Measurements from ENCODE around the gene MTHFD1L.

DNA sequence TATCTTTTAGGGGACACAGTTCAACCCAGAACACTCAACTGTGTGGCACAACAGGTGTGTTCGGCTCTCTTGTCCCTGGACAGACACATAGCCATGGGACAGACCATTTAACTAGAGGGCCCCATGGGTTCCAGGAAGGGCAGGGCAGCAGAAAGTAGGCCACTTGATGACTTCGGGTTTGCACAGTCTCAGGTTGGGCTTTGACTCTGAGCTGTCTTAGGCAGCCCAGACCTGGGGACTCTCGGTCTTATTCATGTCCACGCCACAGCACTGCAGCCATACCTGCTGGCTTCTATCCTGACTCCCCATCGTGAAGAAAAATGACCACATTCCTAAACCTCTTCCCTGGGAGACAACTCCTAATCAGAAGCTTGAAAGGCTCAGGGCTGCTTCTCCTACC, 228.2 kb downstream of the MTHFD1L start:
- TF ChIP-seq, protein P1, sequence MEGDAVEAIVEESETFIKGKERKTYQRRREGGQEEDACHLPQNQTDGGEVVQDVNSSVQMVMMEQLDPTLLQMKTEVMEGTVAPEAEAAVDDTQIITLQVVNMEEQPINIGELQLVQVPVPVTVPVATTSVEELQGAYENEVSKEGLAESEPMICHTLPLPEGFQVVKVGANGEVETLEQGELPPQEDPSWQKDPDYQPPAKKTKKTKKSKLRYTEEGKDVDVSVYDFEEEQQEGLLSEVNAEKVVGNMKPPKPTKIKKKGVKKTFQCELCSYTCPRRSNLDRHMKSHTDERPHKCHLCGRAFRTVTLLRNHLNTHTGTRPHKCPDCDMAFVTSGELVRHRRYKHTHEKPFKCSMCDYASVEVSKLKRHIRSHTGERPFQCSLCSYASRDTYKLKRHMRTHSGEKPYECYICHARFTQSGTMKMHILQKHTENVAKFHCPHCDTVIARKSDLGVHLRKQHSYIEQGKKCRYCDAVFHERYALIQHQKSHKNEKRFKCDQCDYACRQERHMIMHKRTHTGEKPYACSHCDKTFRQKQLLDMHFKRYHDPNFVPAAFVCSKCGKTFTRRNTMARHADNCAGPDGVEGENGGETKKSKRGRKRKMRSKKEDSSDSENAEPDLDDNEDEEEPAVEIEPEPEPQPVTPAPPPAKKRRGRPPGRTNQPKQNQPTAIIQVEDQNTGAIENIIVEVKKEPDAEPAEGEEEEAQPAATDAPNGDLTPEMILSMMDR (IDR thresholded peaks at IDR 0.05): no peak
- TF ChIP-seq POLR2A (IDR thresholded peaks at IDR 0.05): no peak
- TF ChIP-seq POLR2AphosphoS5 (IDR thresholded peaks at IDR 0.05): no peak
- no peak for TF ChIP-seq EP300 (IDR thresholded peaks at IDR 0.05)

Data from stomach (tissue), 4 donors.